Measurements from ENCODE around the gene LRBA.
"Not testable (repeated sequence)": the region's sequence is repeated elsewhere in the genome, so short reads cannot be mapped to it uniquely, and the experiment has no call there.

The LRBA gene

GRCh38 chr4:151000747-151001429, 14.2 kb downstream of the LRBA start:
- no peak for TF ChIP-seq POLR2A (IDR thresholded peaks at IDR 0.05; ENCODE audit: low read depth, low read length)
- TF ChIP-seq SPI1 (IDR thresholded peaks at IDR 0.05; ENCODE audit: low read depth, low read length): no peak
- TF ChIP-seq PAX5 (IDR thresholded peaks at IDR 0.05; ENCODE audit: insufficient read depth, low read length, severe bottlenecking): no peak
- TF ChIP-seq POU2F2 (IDR thresholded peaks at IDR 0.05; ENCODE audit: low read depth, low read length): no peak
- TF ChIP-seq TAF1 (IDR thresholded peaks at IDR 0.05; ENCODE audit: low read depth, low read length): no peak
- no peak for DNase-seq (ENCODE audit: insufficient read length, low spot score)
- no peak for FAIRE-seq

- TF ChIP-seq POLR2AphosphoS5 (IDR thresholded peaks at IDR 0.05; ENCODE audit: low read depth, low read length) (no peak), POLR2A (IDR thresholded peaks at IDR 0.05; ENCODE audit: low read depth, low read length) (no peak), SPI1 (IDR thresholded peaks at IDR 0.05; ENCODE audit: low read depth, low read length) (no peak), TAF1 (IDR thresholded peaks at IDR 0.05; ENCODE audit: low read depth, low read length) (no peak), POU2F2 (IDR thresholded peaks at IDR 0.05; ENCODE audit: low read depth, low read length) (no peak), PAX5 (IDR thresholded peaks at IDR 0.05; ENCODE audit: insufficient read depth, low read length, severe bottlenecking) (no peak)
- FAIRE-seq (no peak), DNase-seq (ENCODE audit: insufficient read length, low spot score) (no peak)
Observed at GRCh38 chr4:150999086-150999485, 16.0 kb downstream of the LRBA start.

GRCh38 chr4:150997141-150997540, 17.9 kb downstream of the LRBA start:
- DNase-seq (ENCODE audit: insufficient read length, low spot score) (no peak), FAIRE-seq (no peak)
- TF ChIP-seq TAF1 (IDR thresholded peaks at IDR 0.05; ENCODE audit: low read depth, low read length) (no peak), SPI1 (IDR thresholded peaks at IDR 0.05; ENCODE audit: low read depth, low read length) (no peak), POU2F2 (IDR thresholded peaks at IDR 0.05; ENCODE audit: low read depth, low read length) (no peak), POLR2A (IDR thresholded peaks at IDR 0.05; ENCODE audit: low read depth, low read length) (no peak), POLR2AphosphoS5 (IDR thresholded peaks at IDR 0.05; ENCODE audit: low read depth, low read length) (no peak), PAX5 (IDR thresholded peaks at IDR 0.05; ENCODE audit: insufficient read depth, low read length, severe bottlenecking) (no peak)

- no peak for DNase-seq (ENCODE audit: insufficient read length, low spot score)
- FAIRE-seq: no peak
- no peak for TF ChIP-seq TAF1 (IDR thresholded peaks at IDR 0.05; ENCODE audit: low read depth, low read length)
- no peak for TF ChIP-seq PAX5 (IDR thresholded peaks at IDR 0.05; ENCODE audit: insufficient read depth, low read length, severe bottlenecking)
- TF ChIP-seq SPI1 (IDR thresholded peaks at IDR 0.05; ENCODE audit: low read depth, low read length): no peak
- TF ChIP-seq POLR2AphosphoS5 (IDR thresholded peaks at IDR 0.05; ENCODE audit: low read depth, low read length): no peak
- no peak for TF ChIP-seq POLR2A (IDR thresholded peaks at IDR 0.05; ENCODE audit: low read depth, low read length)
- no peak for TF ChIP-seq POU2F2 (IDR thresholded peaks at IDR 0.05; ENCODE audit: low read depth, low read length)
Observed at GRCh38 chr4:150994721-150995120, 20.4 kb downstream of the LRBA start.

- not testable (repeated sequence) for FAIRE-seq; DNase-seq (ENCODE audit: insufficient read length, low spot score)
Observed at GRCh38 chr4:150993577-150993976, 21.5 kb downstream of the LRBA start.

- TF ChIP-seq POU2F2 (IDR thresholded peaks at IDR 0.05; ENCODE audit: low read depth, low read length) (no peak), SPI1 (IDR thresholded peaks at IDR 0.05; ENCODE audit: low read depth, low read length) (no peak), PAX5 (IDR thresholded peaks at IDR 0.05; ENCODE audit: insufficient read depth, low read length, severe bottlenecking) (no peak), POLR2A (IDR thresholded peaks at IDR 0.05; ENCODE audit: low read depth, low read length) (no peak), TAF1 (IDR thresholded peaks at IDR 0.05; ENCODE audit: low read depth, low read length) (no peak), POLR2AphosphoS5 (IDR thresholded peaks at IDR 0.05; ENCODE audit: low read depth, low read length) (no peak)
- DNase-seq (ENCODE audit: insufficient read length, low spot score) (no peak), FAIRE-seq (no peak)
Observed at GRCh38 chr4:150990993-150991392, 24.1 kb downstream of the LRBA start.

GRCh38 chr4:150990250-150990649, 24.8 kb downstream of the LRBA start:
- FAIRE-seq (no peak), DNase-seq (ENCODE audit: insufficient read length, low spot score) (no peak)
- no peak for TF ChIP-seq POLR2AphosphoS5 (IDR thresholded peaks at IDR 0.05; ENCODE audit: low read depth, low read length)
- no peak for TF ChIP-seq SPI1 (IDR thresholded peaks at IDR 0.05; ENCODE audit: low read depth, low read length)
- no peak for TF ChIP-seq POLR2A (IDR thresholded peaks at IDR 0.05; ENCODE audit: low read depth, low read length)
- no peak for TF ChIP-seq TAF1 (IDR thresholded peaks at IDR 0.05; ENCODE audit: low read depth, low read length)
- TF ChIP-seq POU2F2 (IDR thresholded peaks at IDR 0.05; ENCODE audit: low read depth, low read length): no peak

GRCh38 chr4:150988238-150988637, 26.8 kb downstream of the LRBA start:
- no peak for TF ChIP-seq POU2F2 (IDR thresholded peaks at IDR 0.05; ENCODE audit: low read depth, low read length)
- no peak for TF ChIP-seq PAX5 (IDR thresholded peaks at IDR 0.05; ENCODE audit: insufficient read depth, low read length, severe bottlenecking)
- TF ChIP-seq SPI1 (IDR thresholded peaks at IDR 0.05; ENCODE audit: low read depth, low read length): no peak
- TF ChIP-seq POLR2A (IDR thresholded peaks at IDR 0.05; ENCODE audit: low read depth, low read length): no peak
- TF ChIP-seq TAF1 (IDR thresholded peaks at IDR 0.05; ENCODE audit: low read depth, low read length): no peak
- no peak for TF ChIP-seq POLR2AphosphoS5 (IDR thresholded peaks at IDR 0.05; ENCODE audit: low read depth, low read length)
- FAIRE-seq (no peak), DNase-seq (ENCODE audit: insufficient read length, low spot score) (no peak)

GRCh38 chr4:150987204-150987603, 27.9 kb downstream of the LRBA start:
- no peak for DNase-seq (ENCODE audit: insufficient read length, low spot score)
- TF ChIP-seq SPI1 (IDR thresholded peaks at IDR 0.05; ENCODE audit: low read depth, low read length): no peak
- no peak for TF ChIP-seq POLR2A (IDR thresholded peaks at IDR 0.05; ENCODE audit: low read depth, low read length)
- no peak for TF ChIP-seq PAX5 (IDR thresholded peaks at IDR 0.05; ENCODE audit: insufficient read depth, low read length, severe bottlenecking)
- TF ChIP-seq POLR2AphosphoS5 (IDR thresholded peaks at IDR 0.05; ENCODE audit: low read depth, low read length): no peak
- TF ChIP-seq TAF1 (IDR thresholded peaks at IDR 0.05; ENCODE audit: low read depth, low read length): no peak
- TF ChIP-seq POU2F2 (IDR thresholded peaks at IDR 0.05; ENCODE audit: low read depth, low read length): no peak
- no peak for FAIRE-seq

- DNase-seq (ENCODE audit: insufficient read length, low spot score) (no peak), FAIRE-seq (peak; percentile 91)
- no peak for TF ChIP-seq PAX5 (IDR thresholded peaks at IDR 0.05; ENCODE audit: insufficient read depth, low read length, severe bottlenecking)
- no peak for TF ChIP-seq POLR2A (IDR thresholded peaks at IDR 0.05; ENCODE audit: low read depth, low read length)
- no peak for TF ChIP-seq TAF1 (IDR thresholded peaks at IDR 0.05; ENCODE audit: low read depth, low read length)
- TF ChIP-seq POU2F2 (IDR thresholded peaks at IDR 0.05; ENCODE audit: low read depth, low read length): no peak
- no peak for TF ChIP-seq POLR2AphosphoS5 (IDR thresholded peaks at IDR 0.05; ENCODE audit: low read depth, low read length)
- no peak for TF ChIP-seq SPI1 (IDR thresholded peaks at IDR 0.05; ENCODE audit: low read depth, low read length)
Observed at GRCh38 chr4:150986085-150986484, 29.0 kb downstream of the LRBA start.

All from GM12891 (cell line).